HG03565 (cell line): ENCODE measurements around the gene S100A3.
"Not testable (repeated sequence)": the region's sequence is repeated elsewhere in the genome, so short reads cannot be mapped to it uniquely, and the experiment has no call there.

Experiments used
- ATAC-seq: cut with Tn5 transposase; IDR thresholded peaks from one replicate; pipeline ENCODE4 v1.9.1; 2021; ENCODE audit warnings: mild to moderate bottlenecking, moderate library complexity; ENCODE audit not compliant: unreplicated experiment

S100A3 gene

DNA sequence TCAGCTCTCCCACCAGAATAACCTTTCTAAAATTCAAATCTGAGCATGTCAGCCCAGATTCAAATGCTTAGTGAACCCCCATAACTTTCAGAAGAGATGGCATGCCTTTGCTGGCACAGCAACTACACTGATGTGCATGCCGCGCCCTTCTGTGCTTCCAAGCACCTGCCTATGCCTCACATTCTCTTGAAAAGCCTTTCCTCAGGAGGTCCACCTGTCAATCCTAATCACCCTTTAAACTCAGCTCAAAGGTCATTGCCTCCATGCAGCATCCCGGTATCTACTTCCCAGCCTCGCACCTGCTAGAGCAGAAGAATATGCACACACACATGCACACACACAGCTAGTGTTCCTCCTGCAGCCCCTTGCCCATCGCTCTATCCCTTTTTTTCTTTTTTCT is 21.8 kb upstream of the S100A3 start:
- no peak for ATAC-seq

DNA sequence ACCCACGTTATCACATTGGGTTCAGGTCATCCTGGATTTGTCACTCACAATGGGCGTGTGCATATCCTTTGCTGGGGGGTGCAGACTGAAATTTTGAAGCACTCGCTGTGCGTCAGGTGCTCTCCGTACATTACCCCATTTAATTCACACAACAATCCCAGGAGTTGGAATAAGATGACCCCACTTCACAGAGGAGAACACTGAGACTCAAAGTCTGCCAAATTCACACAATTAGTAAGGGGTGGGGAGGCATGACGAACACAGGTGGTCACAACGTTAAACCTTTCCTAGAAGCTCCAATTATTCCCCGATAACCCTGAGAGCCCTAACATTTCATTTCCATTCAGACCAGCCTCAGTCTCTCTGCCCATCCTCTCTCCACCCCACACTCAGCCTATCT is 20.4 kb upstream of the S100A3 start:
- ATAC-seq = no peak

DNA sequence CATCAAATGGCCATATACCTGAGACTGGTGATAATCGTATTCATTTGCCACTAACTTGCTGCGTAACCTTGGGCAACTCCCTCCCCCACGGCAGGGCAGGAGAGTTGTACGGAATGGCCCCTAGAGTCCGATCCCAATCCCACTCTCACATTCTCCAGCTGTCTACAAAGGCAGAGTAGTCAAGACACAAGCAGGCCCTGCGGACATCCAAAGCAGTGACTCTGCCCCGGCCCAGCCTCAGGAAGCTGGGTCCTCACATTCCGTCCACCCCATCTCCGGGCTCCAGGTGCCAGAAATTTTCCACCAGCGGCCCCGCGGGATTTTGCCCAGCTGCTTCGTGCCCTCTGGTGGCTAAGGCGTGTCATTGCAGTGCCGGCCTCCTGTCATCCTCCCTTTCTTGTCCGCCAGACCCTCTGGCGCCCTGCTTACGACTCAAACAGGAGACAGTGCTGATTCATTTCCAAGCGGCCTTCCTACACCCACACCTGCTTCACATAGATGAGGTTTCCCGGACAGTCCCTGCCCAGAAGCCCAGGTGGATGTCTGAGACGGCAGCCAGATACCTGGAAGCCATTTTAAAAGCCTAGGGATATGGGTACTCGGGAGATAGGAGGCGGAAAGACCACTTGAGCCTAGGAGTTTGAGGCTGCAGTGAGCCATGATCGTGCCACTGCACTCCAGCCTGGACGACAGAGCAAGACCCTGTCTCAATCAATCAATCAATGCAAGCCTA is 19.5 kb upstream of the S100A3 start:
- no peak for ATAC-seq

DNA sequence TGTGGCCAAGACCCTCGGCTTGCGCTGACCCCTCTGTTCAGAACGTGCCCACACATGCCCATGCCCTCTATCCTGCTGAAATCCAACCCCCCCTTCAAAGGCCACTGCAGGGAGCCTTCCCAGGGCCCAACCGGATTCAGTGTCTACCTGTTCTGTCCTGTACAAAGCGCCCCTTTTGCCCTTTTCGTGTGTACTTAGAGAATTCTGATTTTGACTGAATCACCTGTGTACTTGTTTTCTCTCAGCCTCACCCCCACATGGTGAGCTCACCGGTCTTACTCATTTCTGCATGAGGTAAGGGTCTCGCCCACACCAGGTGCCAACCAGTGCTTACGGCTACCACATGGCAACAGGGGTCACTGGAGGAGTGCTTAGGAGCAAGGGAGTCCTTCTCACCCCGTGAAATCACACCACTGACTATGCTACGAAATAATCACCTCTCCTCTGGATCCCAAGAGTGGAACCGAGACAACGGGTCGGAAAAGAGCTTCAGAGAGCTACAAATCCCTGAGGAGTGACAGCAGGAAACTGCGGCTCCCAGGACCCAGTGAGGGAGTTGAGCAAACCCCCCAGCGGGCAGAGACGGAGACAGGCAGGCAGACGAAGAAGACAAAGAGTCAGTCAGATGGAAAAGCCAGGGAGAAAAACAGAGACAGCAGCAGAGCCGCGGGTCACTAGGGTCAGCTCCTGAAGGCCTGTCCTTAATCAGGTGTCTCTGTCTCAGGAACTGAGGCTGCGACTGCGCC is 18.7 kb upstream of the S100A3 start:
- no peak for ATAC-seq

DNA sequence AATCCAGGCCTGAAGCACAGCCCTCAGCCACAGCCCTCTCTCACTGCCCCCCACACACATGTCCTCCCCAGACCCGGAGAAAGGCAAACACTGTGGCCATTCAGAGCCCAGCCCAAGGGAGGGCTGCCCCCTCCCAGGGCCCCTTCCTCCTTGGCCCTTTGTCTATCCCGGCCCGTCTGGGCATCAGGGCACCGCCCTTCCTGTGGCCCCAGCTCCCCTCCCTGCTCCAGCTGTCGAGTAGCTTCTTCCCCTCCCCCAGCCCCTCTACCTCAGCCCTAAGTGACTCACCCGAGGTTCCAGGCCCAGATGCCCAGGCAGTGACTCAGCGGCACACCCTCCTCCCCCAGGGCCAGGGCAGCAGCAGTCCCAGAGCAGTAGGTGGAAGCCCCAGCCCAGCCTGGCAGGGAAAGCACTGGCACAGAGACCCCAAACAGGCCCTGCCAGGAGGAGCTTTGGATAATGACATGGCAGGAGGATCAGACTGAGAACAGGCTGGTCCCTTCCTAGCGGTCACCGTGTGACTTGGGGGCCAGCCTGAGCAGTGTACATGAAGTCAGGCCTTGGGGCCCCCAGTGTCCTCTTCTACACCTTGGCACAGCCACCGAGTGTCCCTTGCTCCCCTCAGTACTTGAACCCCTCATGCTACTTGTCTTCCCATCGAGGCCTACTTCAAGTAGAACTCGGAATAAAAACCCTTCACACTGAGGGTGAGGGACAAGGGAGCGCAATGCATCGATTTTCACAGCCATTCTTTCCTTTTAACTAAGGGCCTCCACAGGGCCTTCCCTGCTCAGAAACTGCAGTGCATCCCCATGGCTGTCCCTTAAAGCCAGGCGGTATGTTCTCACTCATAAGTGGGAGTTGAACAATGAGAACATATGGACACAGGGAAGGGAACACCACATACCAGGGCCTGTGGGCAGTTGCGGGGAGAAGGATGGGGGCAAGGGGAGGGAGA is 17.6 kb upstream of the S100A3 start:
- no peak for ATAC-seq

DNA sequence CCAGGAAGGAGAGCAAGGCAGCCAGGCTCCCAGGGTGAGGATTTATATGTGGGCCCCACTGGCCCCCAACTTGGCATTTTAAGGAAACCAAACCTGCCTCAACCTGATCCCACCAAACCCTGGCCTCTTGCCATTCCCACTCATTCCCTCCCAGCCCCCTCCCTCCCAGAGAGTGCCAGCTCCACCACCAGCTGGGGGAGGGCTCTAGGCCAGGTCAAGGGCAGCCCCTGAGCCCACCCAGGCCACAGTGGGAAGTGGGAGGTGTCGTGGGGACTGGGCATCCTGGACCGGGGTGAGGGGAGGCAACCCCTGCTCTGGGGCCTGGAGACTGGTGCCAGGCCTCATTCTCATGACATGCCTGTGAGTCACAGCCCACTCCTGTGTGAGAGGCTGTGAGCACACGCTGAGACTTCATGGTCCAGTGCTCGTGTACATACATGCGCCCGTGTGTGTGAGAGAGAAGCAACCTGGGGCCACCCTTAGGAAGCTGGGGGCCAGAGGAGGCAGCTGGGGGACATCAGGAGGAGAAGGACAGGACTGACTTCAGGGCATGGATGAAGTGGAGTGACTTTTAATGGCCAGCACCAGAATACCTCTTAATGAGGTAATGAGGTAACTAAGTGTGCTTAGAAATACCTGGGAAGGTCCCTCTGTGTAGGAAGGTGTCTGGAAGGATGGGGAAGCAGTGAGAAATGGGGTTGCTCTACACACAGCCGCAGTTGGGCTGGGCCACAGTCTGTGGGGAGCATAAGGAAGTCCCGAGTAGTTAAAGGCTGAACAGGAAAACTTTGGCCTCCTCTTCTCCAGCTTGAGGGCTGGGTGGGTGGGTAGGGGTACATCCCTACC is 16.7 kb upstream of the S100A3 start, which contains the start of gene S100A2:
Gene S100A2 (minus strand): TSS at position 316 of the 846 bp plus-strand sequence. CDS start 1,967 bp downstream, outside the sequence.
- ATAC-seq = no peak

DNA sequence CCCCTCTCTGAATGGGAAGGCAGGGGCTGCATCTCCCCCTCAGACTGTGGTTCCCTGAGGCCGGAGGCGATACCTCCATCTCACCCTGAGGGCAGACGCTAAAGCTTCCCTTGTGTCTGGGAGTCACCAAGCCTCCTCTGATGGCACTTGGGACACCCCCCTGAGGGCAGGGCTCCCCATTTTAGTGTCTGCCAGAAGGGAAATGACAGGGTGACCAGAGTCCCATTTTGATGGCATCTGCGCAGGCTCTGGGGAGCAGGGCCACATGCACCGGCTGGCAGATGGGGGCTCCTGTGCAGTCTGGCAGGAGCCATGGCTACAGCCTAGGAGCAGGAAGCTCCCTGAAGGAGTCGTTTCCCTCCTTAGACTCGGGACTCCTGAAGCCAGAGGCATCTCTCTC is 14.9 kb upstream of the S100A3 start:
- ATAC-seq = no peak

DNA sequence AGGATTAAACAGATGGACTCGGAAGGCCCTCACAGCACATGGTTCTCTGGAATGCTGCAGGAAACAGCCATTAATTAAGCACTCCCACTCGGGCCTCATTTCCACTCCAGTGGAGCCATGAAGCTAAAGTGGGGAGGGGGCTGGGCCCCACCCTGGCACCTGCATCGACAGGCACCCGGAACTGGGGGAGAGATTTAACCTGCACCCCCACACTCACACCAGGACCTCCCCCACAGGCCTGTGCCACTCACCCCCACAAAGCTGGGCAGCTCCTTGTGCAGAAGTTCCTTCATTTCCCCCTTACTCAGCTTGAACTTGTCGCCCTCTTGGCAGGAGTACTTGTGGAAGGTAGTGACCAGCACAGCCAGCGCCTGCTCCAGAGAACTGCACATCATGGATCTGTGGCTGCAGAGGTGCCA is 14.4 kb upstream of the S100A3 start:
- ATAC-seq = no peak

DNA sequence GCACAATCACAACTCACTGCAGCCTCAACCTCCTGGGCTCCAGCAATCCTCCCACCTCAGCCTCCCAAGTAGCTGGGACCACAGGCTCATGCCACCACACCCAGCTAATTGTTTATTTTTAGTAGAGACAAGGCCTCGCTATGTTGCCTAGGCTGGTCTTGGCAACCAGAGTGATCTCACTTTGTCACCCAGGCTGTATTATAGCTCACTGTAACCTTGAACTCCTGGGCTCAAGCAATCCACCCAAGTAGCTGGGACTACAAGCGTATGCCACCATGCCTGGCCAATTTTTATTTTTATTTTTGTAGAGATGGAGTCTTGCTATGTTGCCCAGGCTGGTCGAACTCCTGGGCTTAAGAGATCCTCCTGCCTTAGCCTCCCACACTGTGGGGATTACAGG is 13.0 kb upstream of the S100A3 start:
- not testable (repeated sequence) for ATAC-seq

DNA sequence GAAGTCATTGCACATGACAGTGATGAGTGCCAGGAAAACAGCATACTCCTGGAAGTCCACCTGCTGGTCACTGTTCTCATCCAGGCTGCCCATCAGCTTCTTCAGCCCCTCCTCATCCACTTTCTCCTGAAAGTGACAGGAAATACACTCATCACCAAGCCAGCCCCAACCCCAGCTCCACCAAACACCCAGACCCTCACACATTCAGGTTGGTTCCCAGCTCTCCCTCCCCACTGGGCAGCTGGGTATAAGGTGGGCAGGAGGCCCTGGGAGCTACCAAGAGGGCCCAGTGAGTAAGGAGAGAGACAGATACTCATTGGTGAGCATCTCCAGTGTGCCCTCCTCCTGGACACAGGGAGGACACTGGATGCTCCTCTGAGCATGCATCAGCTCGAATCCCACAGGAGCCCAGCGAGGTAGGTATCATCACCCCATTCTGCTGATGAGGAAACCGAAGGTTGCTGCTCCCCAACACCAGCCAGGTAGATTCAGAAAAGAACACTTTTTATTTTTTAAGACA is 12.5 kb upstream of the S100A3 start:
- no peak for ATAC-seq

DNA sequence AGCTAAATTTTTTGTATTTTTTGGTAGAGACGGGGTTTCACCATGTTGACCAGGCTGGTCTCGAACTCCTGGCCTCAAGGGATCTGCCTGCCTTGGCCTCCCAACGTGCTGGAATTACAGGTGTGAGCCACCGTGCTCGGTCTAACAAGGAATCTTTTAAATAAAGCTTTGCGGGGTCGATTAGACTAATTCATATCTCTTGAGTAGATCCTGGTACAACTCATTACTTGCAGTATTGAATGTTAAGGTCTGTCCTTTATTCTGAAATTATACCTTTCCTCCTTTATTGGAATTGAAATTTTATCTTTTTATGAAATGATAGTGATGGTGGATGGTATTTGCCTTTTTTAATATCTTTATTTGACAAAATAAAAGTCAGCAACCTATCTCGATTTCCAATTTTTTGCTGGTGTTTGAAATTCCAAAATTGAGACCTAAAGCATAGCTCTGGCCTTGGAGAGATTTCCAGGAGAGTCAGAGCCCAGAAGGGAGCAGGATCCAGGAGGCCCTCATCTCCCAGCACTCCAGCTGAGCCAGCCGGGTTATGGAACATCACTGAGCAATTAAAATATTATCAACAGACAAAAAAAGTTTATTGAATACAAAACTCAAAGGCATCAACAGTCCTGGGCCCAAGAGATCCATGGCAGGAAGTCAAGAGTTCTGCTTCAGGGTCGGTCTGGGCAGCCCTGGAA is 11.9 kb upstream of the S100A3 start:
- no peak for ATAC-seq

DNA sequence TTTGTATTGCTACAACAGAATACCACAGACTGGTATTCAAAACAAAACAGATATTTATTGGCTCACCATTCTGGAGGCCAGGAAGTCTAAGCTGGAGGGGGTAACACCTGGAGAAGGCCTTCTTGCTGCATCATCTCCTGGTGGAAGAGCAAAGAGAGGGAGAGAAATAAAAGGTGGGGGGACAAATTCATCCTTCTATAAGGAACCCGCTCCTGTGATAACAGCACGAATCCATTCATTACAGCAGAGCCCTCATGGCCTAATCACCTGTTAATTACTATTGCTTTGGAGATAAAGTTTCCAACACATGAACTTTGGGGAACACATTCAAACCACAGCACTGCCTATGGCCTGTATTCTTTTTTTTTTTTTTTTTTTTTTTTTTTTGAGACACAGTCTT is 11.2 kb upstream of the S100A3 start:
- ATAC-seq = no peak

DNA sequence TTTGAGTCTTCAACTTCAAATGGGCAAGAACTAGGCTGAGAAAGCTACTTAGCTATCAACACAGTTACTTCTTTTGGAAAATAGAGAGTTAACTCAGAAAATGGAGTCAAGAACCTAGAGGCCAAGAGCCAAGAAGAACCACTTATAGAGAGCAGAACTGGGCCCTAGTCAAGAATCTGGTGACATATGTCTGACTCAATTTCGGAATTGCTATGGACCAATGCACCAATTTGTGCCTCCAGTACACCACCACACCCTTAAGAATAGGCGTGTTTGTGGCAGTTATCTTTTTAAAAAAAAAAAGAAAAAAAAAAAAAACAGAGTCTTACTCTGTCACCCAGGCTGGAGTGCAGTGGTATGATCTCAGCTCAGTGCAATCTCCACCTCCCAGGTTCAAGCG is 8.8 kb upstream of the S100A3 start:
- no peak for ATAC-seq

DNA sequence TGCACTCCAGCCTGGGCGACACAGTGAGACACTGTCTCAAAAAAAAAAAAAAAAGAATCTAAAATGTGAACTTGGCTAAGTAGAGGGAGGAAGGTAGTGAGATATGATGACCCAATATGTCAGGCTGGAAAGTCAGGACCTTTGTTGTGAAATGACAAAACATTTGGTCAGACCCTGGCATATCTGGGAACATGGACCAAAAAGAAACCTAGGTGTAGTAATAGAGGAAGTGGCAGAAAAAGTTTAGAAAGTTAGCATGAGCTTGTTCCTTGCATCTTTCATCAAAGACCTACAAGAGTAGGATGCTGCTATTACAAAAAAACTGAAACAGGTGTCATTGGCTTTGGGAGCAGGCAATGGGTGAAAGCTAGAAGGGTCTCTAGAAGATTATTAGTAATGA is 7.3 kb upstream of the S100A3 start:
- ATAC-seq = no peak

DNA sequence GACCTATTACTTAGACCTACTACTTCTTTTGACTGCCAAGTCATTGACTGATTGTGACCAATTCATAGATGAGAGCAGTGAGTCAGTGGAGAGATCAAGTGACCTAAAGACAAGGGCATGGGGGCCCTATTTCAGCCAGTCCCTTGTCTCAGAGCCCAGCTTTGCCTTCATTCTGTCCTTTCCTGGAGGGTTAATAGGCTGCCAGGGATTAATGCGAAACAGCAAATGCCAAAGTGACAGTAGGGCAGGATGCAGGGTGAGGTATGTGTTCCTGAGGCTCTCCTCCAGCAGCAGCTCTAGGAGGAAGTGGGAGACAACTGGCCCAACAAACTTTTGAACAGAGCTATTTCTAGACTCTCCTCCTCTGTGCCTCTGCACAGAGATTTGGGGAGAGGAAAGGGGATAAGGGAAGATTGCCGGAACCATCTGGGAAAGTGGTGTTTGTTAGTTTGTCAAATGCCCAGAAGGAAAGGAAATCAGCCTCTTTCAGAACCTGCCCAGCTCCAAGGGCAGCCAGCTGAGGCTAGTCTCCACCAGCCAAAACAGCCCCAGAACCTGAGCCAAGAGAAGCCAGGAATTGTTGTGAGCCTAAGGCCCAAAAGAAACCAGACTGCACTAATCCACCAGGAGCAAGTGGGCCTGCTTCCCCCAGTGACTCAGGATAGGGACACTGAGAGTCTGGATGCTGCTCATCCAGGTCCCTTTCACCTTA is 4.9 kb upstream of the S100A3 start:
- no peak for ATAC-seq

DNA sequence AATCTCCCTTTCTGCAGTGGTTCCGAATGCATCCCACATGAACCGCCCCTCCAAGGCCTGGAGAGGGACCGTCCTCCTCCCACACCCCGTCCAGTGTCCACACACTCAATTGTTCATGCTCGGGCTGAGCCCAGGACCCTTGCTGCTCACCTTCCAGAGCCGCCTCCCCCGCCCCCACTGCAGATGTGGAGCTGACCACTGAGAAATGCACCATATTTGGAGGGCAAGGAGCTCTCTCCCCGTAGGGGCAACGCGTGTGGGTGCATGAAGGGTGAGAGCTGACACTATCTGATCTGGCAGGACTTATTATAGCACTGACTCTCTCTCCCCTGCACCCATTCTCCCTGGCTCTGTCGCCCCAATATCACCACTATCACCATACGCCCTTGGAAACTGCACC is 4.0 kb upstream of the S100A3 start:
- ATAC-seq = no peak

DNA sequence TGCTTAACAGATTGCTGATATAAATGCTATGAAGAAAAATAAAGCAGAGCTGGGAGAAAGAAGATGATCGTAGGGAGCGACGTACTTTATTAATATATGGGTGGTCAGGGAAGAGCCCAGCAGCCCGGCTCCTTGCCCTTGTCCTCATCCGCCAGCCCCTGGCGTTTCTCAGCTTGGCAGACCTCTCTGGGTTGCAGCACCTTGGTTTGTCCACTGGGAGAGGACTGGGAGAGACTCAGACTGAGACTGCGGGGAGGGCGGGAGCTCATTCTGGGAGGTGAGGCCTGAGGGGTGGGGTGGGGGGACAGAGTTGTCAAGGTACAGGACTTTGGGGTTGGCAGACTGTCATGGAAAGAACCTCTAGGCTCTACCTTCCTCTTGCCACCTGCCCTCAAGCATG is 3.3 kb upstream of the S100A3 start:
- ATAC-seq = no peak

DNA sequence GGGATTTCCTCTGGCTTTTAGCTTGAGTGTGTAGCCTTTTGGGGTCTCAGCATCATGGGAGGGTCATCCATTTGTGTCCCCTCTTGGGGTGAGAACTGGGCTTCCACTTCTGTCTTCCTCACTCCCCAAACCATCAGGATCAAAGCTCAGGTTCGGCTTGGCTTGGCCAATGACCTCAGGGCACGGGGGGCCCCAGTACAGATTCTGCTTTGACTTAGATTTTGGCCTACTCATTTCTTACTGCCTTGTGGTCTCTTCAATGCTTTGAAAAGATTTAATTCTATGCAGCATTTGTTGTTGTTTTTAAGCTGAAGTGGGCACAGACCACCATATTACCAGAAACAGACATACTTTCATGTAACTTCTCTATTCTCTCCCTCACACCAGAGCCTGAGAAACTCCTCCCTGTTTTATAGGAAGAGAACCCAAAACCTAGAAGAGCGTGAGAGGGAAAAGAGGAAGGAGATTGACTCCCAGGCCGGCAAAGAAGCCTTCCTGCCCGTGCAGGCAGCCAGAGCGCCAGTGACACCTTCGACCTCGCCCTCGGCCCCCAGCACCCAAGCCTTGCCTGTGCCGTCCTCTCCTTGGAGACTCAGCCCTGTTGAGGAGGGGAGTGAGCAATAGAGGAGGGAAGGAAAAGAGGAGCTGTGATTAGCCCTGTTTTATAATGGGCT is 1.9 kb upstream of the S100A3 start:
- no peak for ATAC-seq
